H9 (cell line): ENCODE data around the gene CLIP1. TPM values are rescaled to one million over a fixed set of nuclear protein-coding genes. Genes with fewer than 3 reads are reported as not detected.

Experiments
- DNase-seq: peaks from one replicate; pipeline ENCODE4 v3.0.0-alpha.2; 2017
- H2AFZ ChIP-seq: one replicate; pipeline ENCODE4 v1.6.1; 2013; ENCODE audit warnings: mild to moderate bottlenecking, low read length, control low read depth, moderate library complexity
- H2AK5ac ChIP-seq: 2 replicates; pipeline ENCODE4 v1.6.1; 2013; ENCODE audit warnings: low read length, control low read depth, mixed read lengths; ENCODE audit not compliant: insufficient read length
- H2BK120ac ChIP-seq: one replicate; pipeline ENCODE4 v1.6.1; 2013; ENCODE audit warnings: low read depth, mild to moderate bottlenecking, low read length, control low read depth, inconsistent platforms; ENCODE audit not compliant: poor library complexity, severe bottlenecking
- H2BK12ac ChIP-seq: 2 replicates; pipeline ENCODE4 v1.6.1; 2013; ENCODE audit warnings: low read length, control low read depth, mixed read lengths, low read depth; ENCODE audit not compliant: insufficient read length
- H2BK15ac ChIP-seq: 2 replicates; pipeline ENCODE4 v1.6.1; 2013; ENCODE audit warnings: low read depth, low read length, control low read depth
- H2BK20ac ChIP-seq: one replicate; pipeline ENCODE4 v1.6.1; 2013; ENCODE audit warnings: low read depth, mild to moderate bottlenecking, low read length, control low read depth, inconsistent platforms; ENCODE audit not compliant: poor library complexity, severe bottlenecking
- H2BK5ac ChIP-seq: 2 replicates; pipeline ENCODE4 v1.6.1; 2013; ENCODE audit warnings: low read length, control low read depth, mixed read lengths; ENCODE audit not compliant: insufficient read length
- H3K14ac ChIP-seq: 2 replicates; pipeline ENCODE4 v1.6.1; 2013; ENCODE audit warnings: low read length, control low read depth; ENCODE audit not compliant: insufficient read depth
- H3K18ac ChIP-seq: 2 replicates; pipeline ENCODE4 v1.6.1; 2013; ENCODE audit warnings: low read depth, mild to moderate bottlenecking, mixed read lengths, low read length, control low read depth; ENCODE audit not compliant: insufficient read length
- H3K23ac ChIP-seq: 2 replicates; pipeline ENCODE4 v1.6.1; 2013; ENCODE audit warnings: low read length, control low read depth, mixed read lengths, low read depth; ENCODE audit not compliant: insufficient read length
- H3K23me2 ChIP-seq: 2 replicates; pipeline ENCODE4 v1.6.1; 2013; ENCODE audit warnings: low read depth, mild to moderate bottlenecking, mixed read lengths, low read length, control low read depth; ENCODE audit not compliant: insufficient read length, poor library complexity, severe bottlenecking
- H3K27ac ChIP-seq: 2 replicates; pipeline ENCODE4 v1.5.1; 2013; ENCODE audit warnings: low read length, control low read depth, mixed read lengths, low read depth; ENCODE audit not compliant: insufficient read length
- H3K27me3 ChIP-seq: 2 replicates; pipeline ENCODE4 v1.6.1; 2013; ENCODE audit warnings: low read length, control low read depth, inconsistent platforms; ENCODE audit not compliant: insufficient read depth
- H3K4ac ChIP-seq: 2 replicates; pipeline ENCODE4 v1.6.1; 2013; ENCODE audit warnings: low read depth, mild to moderate bottlenecking, control low read depth, inconsistent platforms, low read length, moderate library complexity
- H3K4me1 ChIP-seq: 2 replicates; pipeline ENCODE4 v1.6.1; 2013; ENCODE audit warnings: low read length, control low read depth, inconsistent platforms; ENCODE audit not compliant: insufficient read depth
- H3K4me2 ChIP-seq: 2 replicates; pipeline ENCODE4 v1.6.1; 2013; ENCODE audit warnings: low read length, control low read depth, mixed read lengths; ENCODE audit not compliant: insufficient read length, insufficient read depth
- H3K56ac ChIP-seq: 2 replicates; pipeline ENCODE4 v1.6.1; 2013; ENCODE audit warnings: low read depth, mild to moderate bottlenecking, mixed read lengths, low read length, control low read depth; ENCODE audit not compliant: insufficient read length
- H3K79me1 ChIP-seq: 2 replicates; pipeline ENCODE4 v1.6.1; 2013; ENCODE audit warnings: low read depth, mild to moderate bottlenecking, moderate library complexity, low read length, control low read depth, inconsistent platforms; ENCODE audit not compliant: insufficient read depth, poor library complexity, severe bottlenecking
- H3K79me2 ChIP-seq: 2 replicates; pipeline ENCODE4 v1.6.1; 2013; ENCODE audit warnings: low read length, control low read depth, inconsistent platforms; ENCODE audit not compliant: insufficient read depth
- H3K9ac ChIP-seq: 2 replicates; pipeline ENCODE4 v1.6.1; 2013; ENCODE audit warnings: low read length, control low read depth, mixed read lengths; ENCODE audit not compliant: insufficient read length; ENCODE audit errors: extremely low read depth
- H3K9me3 ChIP-seq: one replicate; pipeline ENCODE4 v1.6.1; 2013; ENCODE audit warnings: low read depth, low read length, inconsistent platforms; ENCODE audit not compliant: control insufficient read depth
- H3T11ph ChIP-seq: one replicate; pipeline ENCODE4 v1.6.1; 2013; ENCODE audit warnings: mild to moderate bottlenecking, low read length, control low read depth, inconsistent platforms
- H4K20me1 ChIP-seq: one replicate; pipeline ENCODE4 v1.6.1; 2013; ENCODE audit not compliant: control insufficient read depth, insufficient read length, insufficient read depth
- H4K5ac ChIP-seq: 2 replicates; pipeline ENCODE4 v1.6.1; 2013; ENCODE audit warnings: low read depth, mild to moderate bottlenecking, mixed read lengths, low read length, control low read depth; ENCODE audit not compliant: insufficient read length
- H4K8ac ChIP-seq: replicated peaks from 2 replicates; pipeline ENCODE4 v1.6.1; 2013; ENCODE audit warnings: low read length, control low read depth, mixed read lengths, low read depth; ENCODE audit not compliant: insufficient read length
- H4K91ac ChIP-seq: 2 replicates; pipeline ENCODE4 v1.6.1; 2013; ENCODE audit warnings: low read depth, mild to moderate bottlenecking, moderate library complexity, mixed read lengths, low read length, control low read depth; ENCODE audit not compliant: insufficient read length
- H3K27ac Mint-ChIP-seq, 3 experiments: 2 replicates in 2 of 3; 3 replicates in 1 of 3; pipeline ENCODE4 v1.8.0; 2020 to 2021; ENCODE audit warnings: mixed read lengths in 3 of 3, mild to moderate bottlenecking in 1 of 3, moderate library complexity in 1 of 3
- H3K27me3 Mint-ChIP-seq: 2 replicates; pipeline ENCODE4 v1.8.0; 2021; ENCODE audit warnings: low read depth, mild to moderate bottlenecking, moderate library complexity, mixed read lengths
- H3K36me3 Mint-ChIP-seq, 3 experiments: 2 replicates in 2 of 3; 3 replicates in 1 of 3; pipeline ENCODE4 v1.8.0; 2020 to 2021; ENCODE audit warnings: low read depth in 3 of 3, mixed read lengths in 3 of 3; ENCODE audit not compliant: insufficient read depth in 1 of 3
- H3K4me1 Mint-ChIP-seq, 2 experiments: 2 replicates each; pipeline ENCODE4 v1.8.0; 2020; ENCODE audit warnings: mixed read lengths in 2 of 2
- H3K4me3 Mint-ChIP-seq, 2 experiments: 2 replicates in 1 of 2; 3 replicates in 1 of 2; pipeline ENCODE4 v1.8.0; 2020 to 2021; ENCODE audit warnings: mild to moderate bottlenecking in 2 of 2, mixed read lengths in 2 of 2, moderate library complexity in 1 of 2
- H3K9me3 Mint-ChIP-seq, 2 experiments: 2 replicates in 1 of 2; 3 replicates in 1 of 2; pipeline ENCODE4 v1.8.0; 2020; ENCODE audit warnings: mild to moderate bottlenecking in 2 of 2, mixed read lengths in 2 of 2, moderate library complexity in 1 of 2
- WGBS: extraction: QIAGEN DNeasy Blood & Tissue Kit; methylation state at CpG from one replicate; pipeline ENCODE4 v1.1.7; 2013; ENCODE audit warnings: missing lambda C conversion rate, low lambda C conversion rate, mixed read lengths; ENCODE audit not compliant: insufficient read length; ENCODE audit errors: extremely low coverage; 5-methylcytosine and 5-hydroxymethylcytosine counted together
- total RNA-seq: library from RNA; stranded (reverse); gene quantifications from 2 replicates; pipeline ENCODE4 v1.2.1, GENCODE V29; 2021
- TF ChIP-seq, protein P1 (sequence below): fragments of 200-600 bp; sonication (generic); conservative IDR thresholded peaks from 3 replicates; pipeline ENCODE4 v1.8.0; 2021; ENCODE audit warnings: antibody characterized with exemption, mild to moderate bottlenecking

Gene CLIP1
- total RNA-seq, 1 experiment from 2014 or later = 23.6 TPM

DNA sequence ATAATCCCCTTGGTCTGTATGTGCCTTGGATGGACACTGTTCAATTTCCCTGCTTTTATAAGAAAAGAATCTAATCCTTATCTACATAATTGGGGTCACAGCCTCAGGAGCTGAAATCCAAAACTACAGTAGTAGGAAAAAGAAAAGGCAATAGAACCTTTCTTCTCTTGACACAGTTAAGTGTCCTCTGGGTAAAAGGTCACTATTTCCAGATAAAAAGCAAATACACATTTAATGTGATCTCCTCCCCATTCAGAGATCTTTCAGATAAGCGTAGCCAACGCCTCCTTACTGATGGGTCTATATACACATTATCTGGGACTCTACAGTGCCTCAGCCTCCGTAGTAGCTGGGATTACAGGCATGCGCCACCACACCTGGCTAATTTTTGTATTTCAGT is 73.4 kb downstream of the CLIP1 start:
- Mint-ChIP-seq H3K36me3 (peaks cover 3 to 19% (median 6%) of the 10 kb centered on the region in 3 experiments; a peak in 5 of 7 replicates), H3K27ac (0 out of 7 replicates have a peak overlapping the region, but pooled peaks of 1 of the 3 experiments have one; percentile 70), H3K27me3 (no peaks in the 10 kb centered on the region), H3K4me3 (no peak overlapping the region), H3K9me3 (no peaks in the 10 kb centered on the region), H3K4me1 (no peaks in the 10 kb centered on the region)
- Histone ChIP-seq H3K14ac (no peak overlapping the region), H3K4me2 (no peak overlapping the region), H3K56ac (no peak overlapping the region), H4K5ac (no peak overlapping the region), H3K18ac (no peak overlapping the region), H3T11ph (no peak overlapping the region), H2BK15ac (no peak overlapping the region), H2AFZ (no peak overlapping the region), H2BK20ac (no peak overlapping the region), H4K20me1 (no peaks in the 10 kb centered on the region), H3K27me3 (no peaks in the 10 kb centered on the region), H3K79me1 (no peaks in the 10 kb centered on the region), H2BK12ac (no peak overlapping the region), H3K9ac (no peak overlapping the region), H2BK5ac (no peak overlapping the region), H3K79me2 (no peaks in the 10 kb centered on the region), H3K4ac (no peak overlapping the region), H2BK120ac (no peak overlapping the region), H3K23ac (no peak overlapping the region), H4K91ac (no peak overlapping the region), H3K27ac (no peak overlapping the region), H3K23me2 (no peaks in the 10 kb centered on the region), H2AK5ac (no peak overlapping the region), H3K4me1 (no peaks in the 10 kb centered on the region), H3K9me3 (no peaks in the 10 kb centered on the region), H4K8ac (no peak overlapping the region)
- no peak for DNase-seq
- no CpG with 5 or more reads among the region's 4 CpGs for WGBS
- TF ChIP-seq, protein P1, sequence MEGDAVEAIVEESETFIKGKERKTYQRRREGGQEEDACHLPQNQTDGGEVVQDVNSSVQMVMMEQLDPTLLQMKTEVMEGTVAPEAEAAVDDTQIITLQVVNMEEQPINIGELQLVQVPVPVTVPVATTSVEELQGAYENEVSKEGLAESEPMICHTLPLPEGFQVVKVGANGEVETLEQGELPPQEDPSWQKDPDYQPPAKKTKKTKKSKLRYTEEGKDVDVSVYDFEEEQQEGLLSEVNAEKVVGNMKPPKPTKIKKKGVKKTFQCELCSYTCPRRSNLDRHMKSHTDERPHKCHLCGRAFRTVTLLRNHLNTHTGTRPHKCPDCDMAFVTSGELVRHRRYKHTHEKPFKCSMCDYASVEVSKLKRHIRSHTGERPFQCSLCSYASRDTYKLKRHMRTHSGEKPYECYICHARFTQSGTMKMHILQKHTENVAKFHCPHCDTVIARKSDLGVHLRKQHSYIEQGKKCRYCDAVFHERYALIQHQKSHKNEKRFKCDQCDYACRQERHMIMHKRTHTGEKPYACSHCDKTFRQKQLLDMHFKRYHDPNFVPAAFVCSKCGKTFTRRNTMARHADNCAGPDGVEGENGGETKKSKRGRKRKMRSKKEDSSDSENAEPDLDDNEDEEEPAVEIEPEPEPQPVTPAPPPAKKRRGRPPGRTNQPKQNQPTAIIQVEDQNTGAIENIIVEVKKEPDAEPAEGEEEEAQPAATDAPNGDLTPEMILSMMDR = no peak
